Endodermal cell (in vitro differentiated cells): Measurements from ENCODE around the gene TCP11. TPM values are rescaled to one million over a fixed set of nuclear protein-coding genes. Genes with fewer than 3 reads are reported as not detected.

Experiments
- DNase-seq: peaks from one replicate; pipeline ENCODE4 v3.0.0-alpha.2; 2017
- H3K27ac ChIP-seq: 2 replicates; pipeline ENCODE4 v1.5.1; 2013; ENCODE audit warnings: mild to moderate bottlenecking, low read depth, low read length, moderate library complexity
- H3K27me3 ChIP-seq: 2 replicates; pipeline ENCODE4 v1.6.1; 2013; ENCODE audit warnings: mild to moderate bottlenecking, low read length, moderate library complexity; ENCODE audit not compliant: insufficient read depth, control insufficient read depth, poor library complexity, severe bottlenecking
- H3K36me3 ChIP-seq: 2 replicates; pipeline ENCODE4 v1.7.0; 2013; ENCODE audit warnings: mild to moderate bottlenecking, low read length, moderate library complexity; ENCODE audit not compliant: control insufficient read depth, insufficient read depth
- H3K4me1 ChIP-seq: one replicate; pipeline ENCODE4 v1.7.0; 2013; ENCODE audit warnings: low read length; ENCODE audit not compliant: control insufficient read depth, insufficient read depth
- H3K4me3 ChIP-seq: 2 replicates; pipeline ENCODE4 v1.5.1; 2013; ENCODE audit warnings: mild to moderate bottlenecking, low read length, moderate library complexity
- H3K9ac ChIP-seq: 2 replicates; pipeline ENCODE4 v1.6.1; 2013; ENCODE audit warnings: mild to moderate bottlenecking, low read length, moderate library complexity; ENCODE audit not compliant: poor library complexity, severe bottlenecking; ENCODE audit errors: extremely low read depth
- H3K9me3 ChIP-seq: 2 replicates; pipeline ENCODE4 v1.6.1; 2013; ENCODE audit warnings: mild to moderate bottlenecking, low read length, moderate library complexity; ENCODE audit not compliant: control insufficient read depth
- H3K27ac Mint-ChIP-seq: 2 replicates; pipeline ENCODE4 v1.8.0; 2020; ENCODE audit warnings: mixed read lengths
- H3K27me3 Mint-ChIP-seq: 2 replicates; pipeline ENCODE4 v1.8.0; 2021; ENCODE audit warnings: mild to moderate bottlenecking, mixed read lengths; ENCODE audit not compliant: insufficient read depth
- H3K36me3 Mint-ChIP-seq: 2 replicates; pipeline ENCODE4 v1.8.0; 2020; ENCODE audit warnings: low read depth, mixed read lengths
- H3K4me1 Mint-ChIP-seq: 2 replicates; pipeline ENCODE4 v1.8.0; 2020; ENCODE audit warnings: mixed read lengths
- H3K4me3 Mint-ChIP-seq: 2 replicates; pipeline ENCODE4 v1.8.0; 2020; ENCODE audit warnings: mild to moderate bottlenecking, moderate library complexity, mixed read lengths
- H3K9me3 Mint-ChIP-seq: 2 replicates; pipeline ENCODE4 v1.8.0; 2020; ENCODE audit warnings: mild to moderate bottlenecking, mixed read lengths
- WGBS, 2 experiments: methylation state at CpG; one replicate each; pipeline versions ENCODE4 v1.1.5 to v1.1.7; 2013; ENCODE audit warnings: missing lambda C conversion rate in 2 of 2, mixed read lengths in 1 of 2; ENCODE audit not compliant: insufficient coverage in 1 of 2, insufficient read length in 1 of 2; 5-methylcytosine and 5-hydroxymethylcytosine counted together
- total RNA-seq, 2 donors: library from RNA; stranded (reverse); fragmentation: NEBNext Ultra II Directional in 1 of 2; extraction: Animal tissue kit (Norgen Biotek cat#: 25700) in 1 of 2; gene quantifications; 2 replicates in 1 of 2; 3 replicates in 1 of 2; pipeline ENCODE4 v1.2.1, GENCODE V29; 2021
- TF ChIP-seq, protein P1 (sequence below): fragments of 200-600 bp; sonication (generic); conservative IDR thresholded peaks from 2 replicates; pipeline ENCODE4 v1.5.0; 2021; ENCODE audit warnings: antibody characterized with exemption, mild to moderate bottlenecking

The TCP11 gene
- total RNA-seq, 2 donors from 2014 or later: not detected

- Histone ChIP-seq H3K27me3 (no peaks in the 10 kb centered on the region), H3K4me3 (no peak overlapping the region), H3K9ac (no peak overlapping the region), H3K36me3 (no peaks in the 10 kb centered on the region), H3K27ac (no peak overlapping the region), H3K9me3 (peaks cover 2% of the 10 kb centered on the region), H3K4me1 (no peaks in the 10 kb centered on the region)
- H3K4me3 Mint-ChIP-seq: no peak overlapping the region
- 86% methylated on average over 2 to 4 of the region's 4 CpGs for WGBS, 2 experiments
- no peak overlapping the region for H3K27ac Mint-ChIP-seq
- TF ChIP-seq, protein P1, sequence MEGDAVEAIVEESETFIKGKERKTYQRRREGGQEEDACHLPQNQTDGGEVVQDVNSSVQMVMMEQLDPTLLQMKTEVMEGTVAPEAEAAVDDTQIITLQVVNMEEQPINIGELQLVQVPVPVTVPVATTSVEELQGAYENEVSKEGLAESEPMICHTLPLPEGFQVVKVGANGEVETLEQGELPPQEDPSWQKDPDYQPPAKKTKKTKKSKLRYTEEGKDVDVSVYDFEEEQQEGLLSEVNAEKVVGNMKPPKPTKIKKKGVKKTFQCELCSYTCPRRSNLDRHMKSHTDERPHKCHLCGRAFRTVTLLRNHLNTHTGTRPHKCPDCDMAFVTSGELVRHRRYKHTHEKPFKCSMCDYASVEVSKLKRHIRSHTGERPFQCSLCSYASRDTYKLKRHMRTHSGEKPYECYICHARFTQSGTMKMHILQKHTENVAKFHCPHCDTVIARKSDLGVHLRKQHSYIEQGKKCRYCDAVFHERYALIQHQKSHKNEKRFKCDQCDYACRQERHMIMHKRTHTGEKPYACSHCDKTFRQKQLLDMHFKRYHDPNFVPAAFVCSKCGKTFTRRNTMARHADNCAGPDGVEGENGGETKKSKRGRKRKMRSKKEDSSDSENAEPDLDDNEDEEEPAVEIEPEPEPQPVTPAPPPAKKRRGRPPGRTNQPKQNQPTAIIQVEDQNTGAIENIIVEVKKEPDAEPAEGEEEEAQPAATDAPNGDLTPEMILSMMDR: no peak
- H3K9me3 Mint-ChIP-seq: no peaks in the 10 kb centered on the region
- no peaks in the 10 kb centered on the region for H3K36me3 Mint-ChIP-seq
- no peak for DNase-seq
- no peaks in the 10 kb centered on the region for H3K27me3 Mint-ChIP-seq
- no peaks in the 10 kb centered on the region for H3K4me1 Mint-ChIP-seq
Measured at GRCh38 chr6:35128042-35128441, 13.1 kb downstream of the TCP11 start.

DNA sequence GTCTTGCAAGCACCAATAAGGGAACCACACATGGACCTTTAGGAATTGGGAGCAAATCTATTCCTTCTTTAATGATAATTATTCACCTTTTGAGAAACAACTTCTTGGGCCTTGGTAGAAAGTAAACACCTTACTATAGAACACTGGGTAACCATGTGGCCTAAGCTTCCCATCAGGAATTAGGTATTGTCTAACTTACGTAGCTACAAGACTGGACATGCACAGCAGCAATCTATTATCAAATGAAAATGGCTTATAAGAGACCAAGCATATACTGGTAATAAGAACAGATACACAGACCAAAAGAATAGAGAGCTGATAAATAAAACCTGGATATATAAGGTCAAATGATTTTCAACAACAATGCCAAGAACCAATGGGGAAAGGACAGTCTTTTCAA is 16.8 kb downstream of the TCP11 start:
- H3K27ac Mint-ChIP-seq: no peak overlapping the region

GRCh38 chr6:35120746-35121145 is 20.4 kb downstream of the TCP11 start:
- H3K4me3 ChIP-seq: no peak overlapping the region
- Mint-ChIP-seq H3K4me3 (no peak overlapping the region), H3K9me3 (peaks cover 8% of the 10 kb centered on the region), H3K27me3 (no peaks in the 10 kb centered on the region), H3K4me1 (peaks cover 5% of the 10 kb centered on the region), H3K27ac (no peak overlapping the region), H3K36me3 (no peaks in the 10 kb centered on the region)
- H3K36me3 ChIP-seq: no peaks in the 10 kb centered on the region
- no peaks in the 10 kb centered on the region for H3K27me3 ChIP-seq
- H3K9ac ChIP-seq: no peak overlapping the region
- TF ChIP-seq, protein P1: no peak
- no peak for DNase-seq
- H3K4me1 ChIP-seq: no peaks in the 10 kb centered on the region
- H3K9me3 ChIP-seq: peaks cover 6% of the 10 kb centered on the region
- no peak overlapping the region for H3K27ac ChIP-seq
- WGBS, 2 experiments: 91 to 100% methylated on average over 1 of the region's 2 CpGs

More for the DNA sequence above, 16.8 kb downstream of the TCP11 start:
- H3K4me1 ChIP-seq: no peaks in the 10 kb centered on the region
- Mint-ChIP-seq H3K9me3 (peaks cover 8% of the 10 kb centered on the region), H3K27me3 (no peaks in the 10 kb centered on the region), H3K4me3 (no peak overlapping the region), H3K36me3 (no peaks in the 10 kb centered on the region), H3K4me1 (no peaks in the 10 kb centered on the region)
- 84% methylated on average over 1 of the region's 1 CpG; no CpG with 5 or more reads in 1 of the 2 experiments for WGBS, 2 experiments
- no peak overlapping the region for H3K27ac ChIP-seq
- H3K9ac ChIP-seq: no peak overlapping the region
- no peaks in the 10 kb centered on the region for H3K36me3 ChIP-seq
- H3K4me3 ChIP-seq: no peak overlapping the region
- TF ChIP-seq, protein P1: no peak
- H3K27me3 ChIP-seq: no peaks in the 10 kb centered on the region
- DNase-seq: no peak
- H3K9me3 ChIP-seq: peaks cover 6% of the 10 kb centered on the region
